HG03045 (cell line): ENCODE data around the gene OVCA2.
"Not testable (repeated sequence)": the region's sequence is repeated elsewhere in the genome, so short reads cannot be mapped to it uniquely, and the experiment has no call there.

Experiments used
- ATAC-seq: cut with Tn5 transposase; IDR thresholded peaks from one replicate; pipeline ENCODE4 v1.9.1; 2021; ENCODE audit warnings: mild to moderate bottlenecking, moderate library complexity; ENCODE audit not compliant: unreplicated experiment

Gene OVCA2

DNA sequence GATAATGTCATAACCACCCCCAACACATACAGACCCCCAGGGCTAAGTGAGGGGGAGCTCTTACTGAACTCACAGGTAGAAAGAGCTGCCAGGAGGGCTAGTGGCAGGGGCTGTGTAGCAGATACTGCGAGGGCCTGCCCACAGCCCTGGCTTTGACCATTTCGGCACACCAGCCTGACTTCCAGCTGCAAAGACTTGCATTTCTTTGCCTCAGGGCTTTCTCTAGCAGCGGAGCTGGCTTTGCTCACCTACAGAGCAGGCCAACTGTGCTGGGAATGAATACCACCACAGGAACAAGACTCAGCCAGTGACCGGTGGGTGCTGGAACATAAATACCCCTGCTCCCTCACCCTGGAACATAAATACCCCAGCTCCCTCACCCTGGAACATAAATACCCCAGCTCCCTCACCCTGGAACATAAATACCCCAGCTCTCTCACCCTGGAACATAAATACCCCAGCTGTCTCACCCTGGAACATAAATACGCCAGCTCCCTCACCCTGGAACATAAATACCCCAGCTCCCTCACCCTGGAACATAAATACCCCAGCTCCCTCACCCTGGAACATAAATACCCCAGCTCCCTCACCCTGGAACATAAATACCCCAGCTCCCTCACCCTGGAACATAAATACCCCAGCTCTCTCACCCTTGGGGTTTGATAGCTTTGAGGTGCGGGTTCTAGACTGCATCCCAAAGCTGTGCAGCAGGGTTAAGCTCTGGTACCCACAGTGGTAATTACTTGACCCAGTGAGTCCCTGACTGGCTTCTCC is 28.4 kb upstream of the OVCA2 start:
- not testable (repeated sequence) for ATAC-seq

DNA sequence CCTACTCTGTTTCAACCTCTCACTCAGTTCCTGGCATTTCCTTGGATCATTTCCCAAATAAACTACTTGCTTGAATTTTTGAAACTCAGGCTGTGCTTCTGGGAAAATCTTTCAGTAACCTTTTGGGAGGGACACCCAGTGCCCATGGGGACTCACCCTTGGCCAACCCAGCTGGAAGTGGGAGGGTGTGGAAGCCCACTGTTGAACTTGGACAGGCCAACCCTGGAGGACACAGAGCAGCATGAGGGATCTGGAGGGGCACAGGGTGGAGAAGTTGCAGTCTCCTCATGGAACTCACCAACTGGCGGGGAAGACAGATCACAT is 27.9 kb upstream of the OVCA2 start:
- ATAC-seq = no peak

DNA sequence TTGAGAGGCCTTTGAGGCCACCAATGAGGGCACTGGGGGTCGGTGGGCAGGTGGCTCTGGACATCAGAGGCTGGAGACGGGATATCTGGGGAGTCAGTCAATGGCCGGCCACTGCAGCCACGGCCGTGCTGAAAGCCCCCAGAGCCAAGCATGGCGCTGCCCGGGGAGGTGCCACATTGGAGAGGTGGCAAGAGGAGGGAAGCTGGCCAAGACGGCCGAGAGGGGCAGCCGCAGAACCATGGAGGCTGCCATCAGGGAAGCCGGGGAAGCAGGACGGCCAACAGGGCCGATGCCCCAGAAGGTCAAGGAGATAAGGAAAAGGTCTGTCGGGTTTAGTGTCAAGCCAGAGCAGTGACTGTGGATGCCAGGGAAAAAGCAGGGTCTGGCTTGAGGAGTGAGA is 26.5 kb upstream of the OVCA2 start:
- ATAC-seq = no peak

DNA sequence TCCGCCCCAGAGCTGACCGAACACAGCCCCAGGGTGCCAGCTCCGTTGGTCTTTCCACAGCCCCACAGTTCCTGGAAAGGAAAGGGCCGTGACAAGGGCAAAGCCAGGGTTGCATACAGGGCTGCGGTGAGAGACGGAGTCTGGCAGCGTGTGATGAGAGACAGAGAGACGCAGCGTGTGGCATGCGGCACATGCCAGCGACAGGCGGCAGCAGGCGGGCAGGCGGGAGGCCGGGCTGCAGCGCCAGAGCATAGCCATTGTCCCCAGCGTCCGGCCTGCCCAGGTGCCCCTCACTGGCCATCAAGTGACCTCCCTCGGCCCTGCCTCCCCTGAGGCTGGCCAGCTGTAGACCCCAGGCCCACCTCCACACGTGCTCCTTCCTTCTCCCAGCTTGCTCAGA is 25.3 kb upstream of the OVCA2 start:
- ATAC-seq = no peak

DNA sequence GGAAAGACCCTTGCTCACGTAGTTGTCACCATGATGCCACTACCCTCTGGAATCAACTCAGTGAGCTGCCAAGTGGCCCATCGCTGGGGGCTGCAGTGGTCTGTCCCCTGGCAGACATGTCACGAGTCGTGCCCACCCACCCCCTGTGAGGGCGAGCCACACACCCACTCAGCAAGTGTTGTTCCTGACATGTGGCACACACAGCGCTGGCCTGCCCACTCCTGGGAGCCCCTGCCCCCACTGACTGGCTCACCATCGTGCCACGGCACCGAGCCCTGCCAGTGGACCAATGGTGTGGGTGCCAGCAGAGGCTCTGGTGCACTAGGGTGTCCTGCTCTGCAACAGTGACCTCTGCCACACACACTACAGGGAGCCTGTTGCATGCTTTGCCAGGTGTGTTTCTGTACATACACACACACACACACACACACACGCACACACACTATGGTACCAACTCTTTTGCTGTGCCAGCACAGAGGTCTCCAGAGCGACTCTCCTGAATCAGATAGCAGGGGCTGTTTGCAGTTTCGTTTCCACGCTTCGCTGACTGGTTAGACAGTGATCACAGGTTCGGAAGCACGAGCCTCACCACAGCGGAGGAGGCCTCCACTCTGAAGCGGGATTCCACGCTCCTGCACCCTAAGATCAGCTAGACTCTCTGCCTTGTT is 24.4 kb upstream of the OVCA2 start:
- ATAC-seq = no peak

DNA sequence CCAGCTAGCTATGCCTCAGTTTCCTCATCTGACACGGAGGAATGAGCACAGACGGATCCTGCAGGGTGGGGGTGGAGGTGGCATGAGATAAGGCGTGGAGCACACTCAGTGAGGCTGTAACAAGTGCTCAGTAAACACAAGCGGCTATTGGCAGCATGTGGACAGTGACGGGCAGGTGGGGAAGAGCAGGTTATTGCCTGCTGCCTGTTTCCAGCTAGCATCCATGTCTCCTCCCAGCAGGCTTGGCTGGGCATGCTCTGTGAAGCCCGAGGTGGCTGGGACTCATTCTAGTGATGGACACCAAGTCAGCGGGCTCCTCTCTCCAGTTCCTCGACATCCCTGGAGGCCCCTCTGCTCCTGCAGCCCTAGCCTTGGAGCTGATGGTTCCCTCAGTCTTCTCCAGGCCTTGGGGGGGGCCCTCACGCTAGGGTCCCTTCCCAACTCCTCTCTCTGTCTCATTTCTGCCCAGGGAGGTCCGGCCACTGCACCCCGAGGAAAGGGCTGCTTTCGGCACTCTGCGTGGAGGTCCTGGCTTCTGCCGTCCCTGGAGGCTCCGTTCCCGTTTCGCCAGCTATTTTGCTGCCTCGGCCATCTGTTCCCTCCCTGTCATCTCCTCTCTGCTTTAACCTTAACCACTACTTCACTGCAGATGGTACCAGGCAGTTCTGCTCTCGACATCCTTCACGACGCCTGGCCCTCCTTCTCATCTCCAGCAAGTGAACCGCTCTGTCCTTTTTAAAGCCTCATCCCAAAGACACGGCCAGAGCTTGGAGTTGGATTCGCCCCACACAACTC is 22.9 kb upstream of the OVCA2 start:
- no peak for ATAC-seq

DNA sequence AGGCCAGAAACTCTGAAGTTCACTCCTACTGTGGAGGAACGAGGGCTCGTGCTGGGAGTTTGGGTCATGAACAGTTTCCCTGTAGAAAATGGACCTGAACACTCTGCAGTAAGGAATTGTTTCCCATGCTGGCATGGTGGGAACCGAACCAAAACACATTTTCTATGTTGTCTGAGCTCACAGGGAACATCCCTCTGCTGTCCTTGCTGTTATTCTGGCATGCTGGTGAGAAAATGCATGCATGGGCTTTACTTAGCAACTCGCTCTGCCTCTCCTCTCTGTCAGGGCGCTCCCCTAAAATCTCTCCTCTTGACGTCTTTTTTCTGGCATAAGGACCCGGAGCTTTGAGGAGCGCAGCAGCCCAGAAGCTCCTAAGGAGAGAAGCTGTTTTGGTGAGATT is 22.1 kb upstream of the OVCA2 start:
- ATAC-seq = no peak

DNA sequence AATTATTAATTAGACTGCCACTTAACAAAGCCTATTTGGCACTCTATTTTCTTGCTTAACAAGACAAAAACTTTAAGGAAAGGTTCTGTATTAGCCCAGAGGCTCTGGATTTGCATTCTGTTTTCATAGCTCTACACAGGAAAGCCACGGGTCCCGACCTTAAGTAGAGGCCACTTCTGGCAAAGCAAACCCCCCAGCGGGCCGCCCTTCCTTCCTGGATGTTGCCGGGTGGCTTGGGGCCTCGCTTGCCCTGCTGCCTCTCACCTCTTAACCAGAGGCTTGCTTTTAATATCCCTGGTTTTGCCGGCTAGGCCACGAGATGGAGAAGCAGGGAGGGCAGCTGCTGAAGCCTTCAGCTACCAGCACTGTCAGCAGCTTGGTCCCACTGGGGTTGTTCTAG is 21.1 kb upstream of the OVCA2 start:
- ATAC-seq = no peak

DNA sequence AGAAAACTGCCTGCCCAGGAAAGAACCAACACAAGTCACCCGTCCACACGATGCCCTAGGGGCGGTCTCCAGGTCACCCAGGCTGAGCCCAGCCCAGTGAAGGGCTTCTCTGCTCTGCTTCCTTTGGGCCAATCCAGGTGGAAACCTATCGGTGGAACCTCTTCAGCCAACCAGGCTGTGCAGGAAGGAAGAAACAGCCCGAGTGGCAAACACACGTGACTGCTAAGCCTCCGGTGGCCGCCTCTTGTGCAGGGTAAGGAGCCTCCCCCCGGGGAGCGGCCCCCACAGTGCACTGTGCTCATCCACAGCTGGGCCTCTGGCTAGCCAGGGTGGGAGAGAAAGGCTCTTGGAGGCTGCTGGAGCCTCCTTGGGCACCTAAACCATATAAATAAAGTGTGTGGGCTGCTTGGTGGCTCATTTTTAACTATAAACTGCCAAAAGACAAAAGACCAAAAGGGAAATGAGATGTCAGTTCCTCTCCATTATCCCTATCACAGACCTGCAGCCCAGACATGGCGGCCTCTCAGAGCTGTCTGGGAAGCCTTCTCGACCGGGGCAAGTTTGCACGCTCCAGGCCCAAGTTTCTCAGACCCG is 19.1 kb upstream of the OVCA2 start:
- ATAC-seq = no peak

DNA sequence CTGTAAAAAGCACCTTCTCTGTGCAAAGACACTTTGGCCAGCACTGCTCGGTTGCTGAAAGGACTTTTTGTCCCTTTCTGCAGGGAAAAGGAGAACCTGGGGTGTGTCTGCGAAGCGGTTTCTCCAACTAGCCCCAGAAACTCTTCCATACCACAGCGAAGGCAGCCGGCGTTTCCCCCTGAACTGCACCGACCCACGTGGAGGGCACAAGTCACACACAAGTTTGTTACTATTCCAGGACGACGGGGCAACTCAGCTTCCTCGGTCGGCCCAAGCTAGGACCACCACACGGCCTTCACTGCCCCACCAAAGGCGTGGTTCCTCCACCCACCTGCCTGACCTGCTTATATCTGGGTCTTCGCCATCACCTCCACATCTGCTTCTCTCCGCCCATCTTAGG is 18.6 kb upstream of the OVCA2 start:
- no peak for ATAC-seq

DNA sequence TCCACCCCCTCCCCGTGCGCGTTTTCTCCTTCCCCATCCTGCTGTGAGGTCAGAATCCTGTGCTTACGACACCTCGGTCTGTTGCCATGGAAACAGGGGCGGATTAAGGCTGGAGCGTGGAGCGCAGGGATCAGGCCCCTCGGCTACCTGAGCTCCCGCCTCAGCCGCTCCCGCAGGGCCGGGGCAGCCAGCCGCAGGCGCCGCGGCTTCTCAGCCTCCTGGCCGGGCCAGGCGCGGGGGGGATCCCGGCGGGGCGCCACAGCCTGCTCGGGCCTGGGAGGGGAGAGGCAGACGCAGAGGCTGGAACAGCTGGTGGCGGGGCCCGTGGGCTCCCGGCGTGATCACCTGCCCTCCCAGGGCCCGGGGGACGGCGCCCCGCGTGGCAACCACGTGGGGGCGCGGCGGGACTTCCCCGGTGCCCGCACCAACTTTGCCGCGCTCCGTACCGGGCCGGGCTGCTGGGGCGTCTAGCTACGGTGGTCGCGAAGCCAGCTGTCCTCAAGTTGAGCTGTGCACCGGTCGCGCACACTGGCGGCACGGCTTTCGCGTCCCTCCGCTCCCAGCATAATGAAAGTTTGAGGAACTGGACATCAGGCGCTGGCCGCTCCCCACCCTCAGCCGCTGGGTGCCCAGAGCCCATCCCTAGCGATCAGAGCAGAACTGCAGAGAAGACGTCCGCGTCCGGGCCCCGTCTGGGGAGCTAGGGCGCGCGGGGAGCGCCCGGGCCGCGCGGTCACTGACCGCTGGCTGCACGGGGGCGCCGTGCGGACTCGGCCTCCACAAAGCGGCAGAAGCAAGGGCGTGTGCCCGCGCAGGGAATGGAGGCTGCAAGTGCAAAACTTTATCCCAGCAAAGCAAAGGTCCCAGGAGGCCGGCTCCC is 17.9 kb upstream of the OVCA2 start:
- no peak for ATAC-seq

DNA sequence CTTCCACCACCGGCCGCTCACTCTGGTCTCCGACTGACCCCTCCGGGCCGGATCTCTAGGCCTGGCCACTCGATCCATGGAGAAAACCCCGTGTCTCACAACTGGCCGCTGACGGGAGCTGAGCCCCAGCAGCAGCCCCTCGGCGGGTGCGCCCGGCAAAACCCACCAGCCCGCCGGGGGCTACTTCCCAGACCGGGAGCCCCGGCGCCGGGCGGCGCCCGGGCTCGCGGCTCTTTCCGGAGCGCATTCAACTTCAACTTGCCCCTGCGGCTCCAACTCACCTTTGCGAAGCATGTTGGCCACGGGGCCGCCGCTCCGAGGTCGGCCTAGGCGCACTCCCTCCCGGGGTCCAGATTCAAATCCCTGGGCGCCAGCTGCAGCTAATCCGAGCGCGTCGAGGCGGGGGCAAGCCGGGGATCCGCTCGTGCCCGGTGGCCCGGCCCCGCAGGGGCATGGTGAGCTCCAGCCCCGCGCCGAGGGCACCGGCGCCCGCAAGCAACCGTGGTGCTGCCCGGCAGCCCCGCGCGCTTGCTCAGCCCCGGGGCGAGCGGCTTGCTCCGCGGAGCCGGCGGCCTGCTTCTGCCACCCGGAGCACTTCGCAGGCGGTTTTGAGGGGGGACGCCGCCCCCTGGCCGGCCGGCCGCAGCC is 17.1 kb upstream of the OVCA2 start:
- ATAC-seq = no peak

DNA sequence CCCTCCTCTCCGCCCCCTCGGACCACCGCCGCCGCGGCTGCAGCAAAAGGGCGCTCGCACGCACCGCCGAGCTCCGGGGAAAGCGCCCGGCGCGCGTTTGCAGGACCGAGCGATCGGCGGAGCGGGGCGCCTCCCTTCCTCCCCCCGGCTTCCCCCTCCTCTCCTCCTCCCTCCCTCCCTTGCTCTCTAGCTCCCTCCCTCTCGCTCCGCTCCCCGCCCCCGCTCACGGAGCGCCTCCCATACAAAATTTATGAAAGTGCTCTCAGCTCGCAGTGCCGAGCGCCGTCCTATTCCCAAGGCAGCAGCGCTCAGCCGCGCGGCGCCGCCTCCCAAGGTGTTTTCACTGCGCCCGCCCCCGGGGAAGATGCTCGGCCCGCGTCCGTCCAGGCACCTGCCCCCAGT is 16.6 kb upstream of the OVCA2 start, which contains the start of gene RTN4RL1:
Gene RTN4RL1 (minus strand): TSS at position 115 of the 402 bp plus-strand sequence. CDS start 469 bp downstream, outside the sequence.
- no peak for ATAC-seq

DNA sequence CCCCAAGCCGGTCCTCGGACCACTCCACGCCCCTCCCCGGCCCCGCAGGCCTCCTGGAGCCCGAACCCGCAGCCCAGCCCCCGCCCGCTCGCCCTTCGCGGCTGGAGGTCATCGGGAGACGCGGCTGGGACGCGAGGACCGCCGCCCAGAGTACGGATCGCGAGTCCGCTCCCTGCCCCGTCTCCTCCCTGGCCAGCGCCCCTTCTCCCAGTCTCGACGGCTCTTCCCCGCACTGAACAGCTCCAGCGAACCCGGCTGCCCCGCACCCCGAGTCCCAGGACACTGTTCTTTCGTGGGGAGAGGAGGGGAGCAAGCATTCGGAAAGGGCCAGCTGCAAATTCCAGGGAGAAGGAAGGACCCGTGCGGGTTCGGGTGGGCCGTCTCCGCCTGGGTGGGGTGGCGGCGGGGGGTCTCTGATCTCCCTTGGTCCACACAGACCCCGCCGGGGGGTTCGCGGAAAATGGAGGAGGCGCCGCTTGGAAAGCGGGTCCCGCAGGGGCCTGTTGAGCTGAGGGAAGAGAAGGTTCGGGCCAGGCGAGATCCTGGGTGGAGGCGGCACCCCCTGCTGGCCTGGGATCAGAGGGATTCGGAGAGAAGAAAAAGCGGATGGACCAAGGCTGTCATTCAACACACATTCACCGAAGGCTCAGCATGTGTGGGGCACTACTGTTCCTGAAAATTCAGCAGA is 16.1 kb upstream of the OVCA2 start:
- ATAC-seq = no peak

DNA sequence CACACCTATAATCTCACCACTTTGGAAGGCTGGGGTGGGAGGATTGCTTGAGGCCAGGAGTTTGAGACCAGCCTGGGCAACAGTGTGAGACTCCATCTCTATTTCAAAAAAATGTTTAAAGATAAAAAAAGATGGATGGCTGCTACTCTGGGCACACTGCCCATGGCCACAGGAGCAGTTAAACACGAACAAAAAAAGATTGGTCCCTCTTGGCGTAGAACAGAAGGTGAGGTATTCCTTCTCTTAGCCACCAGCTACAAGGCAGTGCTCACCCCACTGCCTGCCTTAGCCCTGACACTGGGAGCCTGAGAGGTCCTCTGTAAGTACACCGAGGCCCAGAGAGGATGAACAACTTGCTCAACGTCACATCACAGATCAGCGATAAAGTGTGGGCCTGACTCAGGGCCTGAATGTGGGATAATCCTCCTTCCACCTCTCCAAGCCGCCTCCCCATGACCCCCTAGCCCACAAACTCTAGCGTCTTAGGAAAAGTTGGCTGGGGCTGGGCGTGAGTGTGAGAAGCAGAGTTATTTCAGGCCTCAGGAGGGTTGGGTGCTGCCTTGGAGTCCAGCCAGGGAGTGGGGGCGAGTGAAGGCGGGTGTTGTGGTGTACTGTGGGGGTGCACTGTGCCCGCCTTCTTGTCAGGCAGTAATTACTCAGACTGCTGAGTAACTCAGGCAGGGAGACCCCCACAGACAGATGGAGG is 14.1 kb upstream of the OVCA2 start:
- no peak for ATAC-seq

DNA sequence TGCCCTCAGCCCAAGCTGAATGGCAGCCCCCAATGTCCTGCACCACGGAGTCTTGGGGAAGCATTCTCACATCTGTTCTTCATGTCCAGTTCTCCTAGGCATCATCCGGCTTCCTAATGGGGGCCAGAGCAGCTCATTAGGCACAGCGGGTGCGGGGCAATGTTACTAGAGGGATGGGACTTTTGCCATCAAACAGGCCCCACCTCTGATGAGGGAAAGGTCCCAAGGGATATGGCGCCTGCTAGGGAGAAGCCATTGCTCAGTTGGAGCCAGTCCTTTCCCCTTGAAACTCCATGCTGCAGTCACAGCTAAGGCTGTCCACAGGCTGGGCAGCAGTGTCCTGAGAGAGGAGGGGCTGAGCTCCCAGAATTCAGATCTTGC is 13.6 kb upstream of the OVCA2 start:
- no peak for ATAC-seq

DNA sequence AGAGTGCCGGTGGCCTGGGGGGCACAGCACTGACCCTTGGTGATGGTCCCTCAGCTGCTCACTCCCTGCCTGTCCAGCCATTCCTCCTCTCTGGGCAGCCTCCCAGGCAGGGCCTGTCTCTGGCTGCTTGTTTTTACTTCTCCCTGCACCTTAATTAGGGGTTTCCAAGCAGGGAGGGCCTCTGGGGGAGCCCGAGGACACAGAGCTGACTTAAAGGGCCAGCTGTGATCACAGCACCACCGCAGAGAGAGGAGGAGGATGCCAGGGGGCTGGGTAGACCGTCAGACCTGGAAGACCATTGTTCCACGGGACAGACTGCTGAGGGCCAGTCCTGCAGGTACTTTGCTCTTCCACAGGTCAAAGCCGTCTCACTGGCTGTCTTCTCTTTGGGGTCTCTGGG is 13.1 kb upstream of the OVCA2 start:
- ATAC-seq = no peak

DNA sequence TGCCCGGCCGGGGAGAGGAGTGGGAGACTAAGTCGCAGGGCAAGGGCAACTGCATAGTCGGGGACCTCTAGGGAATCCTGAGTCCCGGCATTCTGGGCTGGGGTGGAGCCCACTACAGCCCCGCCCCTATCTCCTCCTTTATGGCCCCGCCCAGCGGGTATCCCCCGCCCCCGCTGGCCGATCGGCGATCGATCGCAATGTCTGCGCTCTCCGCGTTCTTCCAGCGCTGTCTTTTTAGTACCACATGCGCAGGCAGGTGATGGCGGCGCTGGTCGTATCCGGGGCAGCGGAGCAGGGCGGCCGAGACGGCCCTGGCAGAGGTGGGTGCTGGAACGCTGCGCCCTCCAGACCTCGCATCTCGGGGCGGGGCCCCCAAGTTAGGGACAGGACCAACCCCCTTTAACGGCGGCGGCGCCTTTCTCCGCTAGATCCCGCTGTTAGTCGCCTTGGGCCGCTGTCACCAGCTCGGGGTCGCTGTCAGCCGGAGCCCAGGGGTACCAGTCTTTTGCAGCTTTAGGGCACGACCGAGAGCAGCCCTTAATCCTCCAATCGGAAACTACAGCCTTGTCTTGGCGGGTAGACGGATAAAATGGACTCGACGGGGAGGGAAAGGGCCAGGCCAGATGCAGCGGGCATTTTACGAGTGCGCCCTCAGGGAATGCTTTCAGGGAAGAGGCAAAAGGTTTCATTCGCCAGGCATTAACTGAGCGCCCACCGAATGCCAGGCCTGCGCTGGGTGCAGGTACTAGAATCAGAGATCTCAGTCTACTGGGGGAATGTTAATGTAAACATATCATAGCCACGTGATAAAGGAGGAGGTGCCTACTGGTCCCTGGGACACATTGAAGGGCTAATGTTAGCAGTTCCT is 11.7 kb upstream of the OVCA2 start, which contains the start of gene DPH1:
Gene DPH1 (plus strand): TSS at position 243 of the 868 bp plus-strand sequence. CDS start 17 bp downstream, at position 260.
- ATAC-seq = peak; percentile 72
